ENCODE measurements around the gene PRRC2B.

Gene PRRC2B

DNA sequence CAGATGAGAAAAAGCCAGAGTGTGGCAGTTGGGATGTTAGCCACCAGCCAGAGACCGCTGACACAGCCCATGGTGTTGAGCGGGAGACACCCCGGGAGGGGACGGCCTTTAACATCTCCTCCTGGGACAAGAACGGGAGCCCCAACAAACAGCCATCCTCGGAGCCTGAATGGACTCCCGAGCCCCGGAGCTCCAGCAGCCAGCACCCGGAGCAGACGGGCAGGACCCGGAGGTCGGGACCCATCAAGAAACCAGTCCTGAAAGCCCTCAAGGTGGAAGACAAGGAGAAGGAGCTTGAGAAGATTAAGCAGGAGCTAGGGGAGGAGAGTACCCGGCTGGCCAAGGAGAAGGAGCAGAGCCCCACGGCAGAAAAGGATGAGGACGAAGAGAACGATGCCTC, 80.8 kb downstream of the PRRC2B start:
- DNase-seq: no peak

DNA sequence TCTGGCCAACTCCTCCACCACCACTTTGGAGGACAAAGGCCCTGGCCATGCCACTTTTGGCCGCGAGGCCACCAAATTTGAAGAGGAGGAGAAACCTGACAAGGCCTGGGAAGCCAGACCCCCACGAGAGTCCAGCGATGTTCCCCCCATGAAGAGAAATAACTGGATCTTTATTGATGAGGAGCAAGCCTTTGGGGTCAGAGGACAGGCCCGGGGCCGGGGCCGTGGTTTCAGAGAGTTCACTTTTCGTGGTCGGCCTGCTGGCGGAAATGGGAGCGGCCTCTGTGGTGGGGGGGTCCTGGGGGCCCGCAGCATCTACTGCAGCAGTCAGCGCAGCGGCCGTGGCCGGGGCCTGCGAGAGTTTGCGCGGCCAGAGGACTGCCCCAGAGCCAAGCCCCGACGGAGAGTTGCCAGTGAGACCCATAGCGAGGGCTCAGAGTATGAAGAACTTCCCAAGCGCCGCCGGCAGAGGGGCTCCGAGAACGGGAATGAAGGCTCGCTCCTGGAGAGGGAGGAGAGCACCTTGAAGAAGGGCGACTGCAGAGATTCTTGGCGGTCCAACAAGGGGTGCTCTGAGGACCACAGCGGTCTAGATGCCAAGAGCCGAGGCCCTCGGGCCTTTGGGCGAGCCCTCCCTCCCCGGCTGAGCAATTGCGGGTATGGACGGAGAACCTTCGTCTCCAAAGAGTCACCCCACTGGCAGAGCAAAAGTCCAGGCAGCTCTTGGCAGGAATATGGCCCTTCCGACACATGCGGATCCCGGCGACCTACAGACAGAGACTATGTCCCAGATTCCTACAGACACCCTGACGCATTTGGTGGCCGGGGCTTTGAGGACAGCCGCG, 81.4 kb downstream of the PRRC2B start:
- no peak for DNase-seq

GRCh38 chr9:131475956-131476776, 82.3 kb downstream of the PRRC2B start:
- DNase-seq: no peak

- no peak for DNase-seq
These were observed 83.0 kb downstream of the PRRC2B start for GRCh38 chr9:131476777-131477345.

DNA sequence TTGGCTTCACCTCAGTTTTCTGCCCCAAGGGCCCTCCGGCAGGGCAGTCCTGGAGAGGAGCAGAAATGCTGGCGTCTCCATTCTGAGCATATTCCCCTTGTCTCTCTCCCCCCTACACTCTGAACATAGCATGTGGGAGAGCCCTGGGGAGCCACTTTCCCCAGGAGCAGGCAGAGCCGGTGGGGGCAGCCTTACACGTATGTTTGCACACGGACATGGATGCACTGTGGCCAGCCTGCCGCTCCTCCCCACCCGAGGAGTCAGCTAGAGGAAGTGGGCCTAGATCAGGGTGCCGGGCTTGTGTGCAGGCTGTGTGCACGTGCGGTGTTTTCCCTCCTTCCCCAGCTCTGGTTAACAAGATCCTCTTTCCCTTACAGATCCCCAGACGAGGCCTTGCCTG, 83.5 kb downstream of the PRRC2B start:
- DNase-seq: no peak

DNA sequence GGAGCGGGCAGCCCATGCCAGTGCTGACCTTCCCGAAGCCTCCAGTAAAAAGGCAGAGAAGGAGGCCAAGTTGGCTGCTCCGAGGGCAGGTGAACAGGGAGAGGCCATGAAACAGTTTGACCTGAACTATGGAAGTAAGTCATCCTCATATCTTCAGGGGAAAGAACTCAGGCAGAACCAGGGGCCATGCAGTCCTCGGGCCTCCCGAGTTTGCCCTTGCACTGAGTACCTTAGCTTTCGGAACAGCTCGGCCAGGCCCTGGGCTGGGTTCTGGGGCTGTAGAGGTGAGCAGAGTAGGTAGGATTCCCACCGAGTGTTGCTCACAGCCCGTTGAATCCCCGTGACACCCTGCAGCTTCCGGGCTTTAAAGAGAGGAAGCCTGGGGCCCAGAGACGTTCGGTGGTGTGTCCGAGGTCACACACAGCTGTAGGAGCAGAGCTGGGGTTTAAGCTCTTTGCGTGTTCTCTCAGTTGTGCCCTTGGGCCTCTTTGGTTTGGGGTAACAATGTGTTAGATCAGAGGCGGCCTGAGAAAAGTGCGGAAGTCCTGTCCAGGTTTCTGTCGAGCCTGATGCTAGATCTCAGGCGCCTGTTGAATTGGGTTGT, 84.0 kb downstream of the PRRC2B start:
- DNase-seq: no peak

- no peak for DNase-seq
These were observed 84.6 kb downstream of the PRRC2B start for GRCh38 chr9:131478421-131478868.

GRCh38 chr9:131478911-131479310, 85.0 kb downstream of the PRRC2B start:
- DNase-seq: no peak

- DNase-seq: no peak
These were observed 86.4 kb downstream of the PRRC2B start for GRCh38 chr9:131480258-131480657.

- no peak for DNase-seq
These were observed 87.8 kb downstream of the PRRC2B start for GRCh38 chr9:131481441-131482342.

DNA sequence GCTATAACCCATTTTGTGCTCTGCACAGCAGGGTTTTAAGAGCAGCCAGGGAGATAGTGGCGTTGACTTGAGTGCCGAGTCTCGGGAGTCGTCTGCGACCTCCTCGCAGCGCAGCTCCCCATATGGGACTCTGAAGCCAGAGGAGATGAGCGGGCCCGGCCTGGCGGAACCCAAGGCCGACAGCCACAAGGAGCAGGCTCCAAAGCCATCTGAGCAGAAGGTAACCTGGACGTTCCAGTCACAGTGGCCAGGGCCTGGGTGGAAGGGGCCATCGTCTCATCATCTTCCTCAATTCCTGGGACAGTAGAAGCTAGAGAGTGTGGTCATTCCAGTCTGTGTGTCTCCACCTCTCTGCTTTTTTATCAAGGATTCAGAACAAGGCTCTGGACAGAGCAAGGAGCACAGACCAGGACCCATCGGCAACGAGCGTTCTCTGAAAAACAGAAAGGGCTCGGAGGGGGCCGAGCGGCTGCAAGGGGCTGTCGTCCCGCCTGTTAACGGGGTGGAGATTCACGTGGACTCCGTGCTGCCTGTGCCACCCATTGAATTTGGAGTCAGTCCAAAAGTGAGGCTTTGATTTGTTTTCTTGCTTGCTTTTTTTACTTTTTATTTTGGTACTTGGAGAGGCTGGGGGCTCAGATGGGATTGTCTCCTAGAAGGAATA, 88.6 kb downstream of the PRRC2B start:
- DNase-seq: no peak

GRCh38 chr9:131483319-131484050, 89.6 kb downstream of the PRRC2B start:
- DNase-seq: no peak

DNA sequence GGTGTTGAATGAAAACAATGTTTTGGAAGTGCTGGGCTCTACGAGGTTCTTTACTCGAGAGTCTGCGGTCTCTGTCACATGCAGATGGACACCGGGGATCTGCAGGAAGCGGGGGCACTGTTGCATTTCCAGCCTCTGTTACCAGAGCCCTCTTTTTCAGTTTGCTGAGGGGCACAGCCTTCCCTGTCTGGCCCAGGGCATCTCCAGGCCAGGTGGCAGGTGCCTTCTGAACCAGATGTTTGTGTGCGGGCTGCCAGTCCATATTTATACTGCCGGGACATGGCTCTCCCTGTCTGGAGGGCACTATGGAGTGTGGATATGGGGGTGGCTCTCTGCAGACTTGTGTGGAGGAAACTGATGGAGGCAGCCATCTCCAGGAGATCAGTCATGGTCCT, 90.2 kb downstream of the PRRC2B start:
- DNase-seq: no peak

- DNase-seq: no peak
These were observed 90.8 kb downstream of the PRRC2B start for GRCh38 chr9:131484560-131485185.

DNA sequence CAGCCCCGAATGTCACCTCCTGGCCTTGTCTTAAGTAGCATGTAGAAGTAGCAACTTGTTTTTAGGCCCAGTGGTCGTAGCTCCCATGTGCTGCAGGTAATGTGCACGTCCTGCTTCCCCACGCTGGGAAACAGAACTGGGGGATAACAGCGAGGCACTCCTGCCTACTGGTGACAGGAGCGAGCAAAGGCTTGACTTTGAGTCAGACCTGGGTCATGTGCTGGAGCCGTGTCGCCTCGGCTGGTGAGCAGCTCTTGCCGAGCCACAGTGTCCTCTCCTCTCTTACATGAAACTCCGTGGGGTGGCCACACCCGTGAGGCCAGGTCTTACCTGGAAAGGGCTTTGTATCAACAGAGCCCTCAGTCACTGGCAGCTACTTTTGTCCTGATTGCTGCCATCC, 91.3 kb downstream of the PRRC2B start:
- no peak for DNase-seq

- DNase-seq: no peak
These were observed 92.0 kb downstream of the PRRC2B start for GRCh38 chr9:131485728-131486422.

- peak; percentile 30 for DNase-seq
These were observed 93.1 kb downstream of the PRRC2B start for GRCh38 chr9:131487001-131487400.

DNA sequence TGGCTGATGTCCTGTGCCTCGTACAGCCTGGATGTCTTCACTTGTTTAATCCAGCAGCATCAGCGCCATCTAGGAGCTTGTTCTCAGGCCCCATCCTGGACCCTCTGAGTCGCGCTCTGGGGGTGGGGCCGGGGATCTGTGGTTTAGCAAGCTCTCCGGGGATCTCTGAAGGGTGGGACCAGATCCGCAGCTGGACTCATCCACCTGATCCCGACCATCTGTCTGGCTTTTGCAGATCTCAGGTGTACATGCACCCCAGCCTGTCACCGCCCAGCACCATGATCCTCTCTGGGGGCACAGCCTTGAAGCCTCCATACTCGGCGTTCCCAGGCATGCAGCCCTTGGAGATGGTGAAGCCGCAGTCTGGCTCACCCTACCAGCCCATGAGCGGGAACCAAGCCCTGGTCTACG, 93.7 kb downstream of the PRRC2B start:
- DNase-seq: peak; percentile 48

DNA sequence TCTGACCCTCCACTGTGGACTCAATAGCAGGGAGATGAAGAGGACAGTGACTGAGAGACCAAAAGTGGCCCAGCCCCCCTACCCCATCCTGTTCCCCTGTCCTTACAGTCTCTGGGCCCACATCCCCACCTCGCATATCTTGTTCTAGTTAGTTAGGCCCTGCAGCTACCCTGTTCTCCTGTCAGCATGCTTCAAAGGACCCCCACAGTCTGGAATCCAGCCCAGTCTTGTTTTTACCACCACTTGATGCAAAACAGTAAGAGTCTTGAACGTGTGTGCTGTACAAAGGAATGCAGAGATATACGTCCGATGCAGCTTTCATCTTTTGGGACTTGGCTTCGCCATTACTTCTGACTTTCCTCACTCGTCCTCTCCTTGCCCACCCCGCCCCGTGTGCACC, 96.6 kb downstream of the PRRC2B start:
- no peak for DNase-seq

Measured in NCI-H2171 (cell line).